HepG2 (cell line): Measurements from ENCODE around the gene SF3B2. TPM values are rescaled to one million over a fixed set of nuclear protein-coding genes. Genes with fewer than 3 reads are reported as not detected.

ENCODE experiments used
- ARNT2 ChIP-seq: sonication (generic); formaldehyde crosslinking; IDR thresholded peaks from 2 replicates; pipeline ENCODE4 v1.8.0; 2022; ENCODE audit warnings: mild to moderate bottlenecking, low read depth, missing genetic modification reagents, moderate library complexity
- BRD4 ChIP-seq: sonication (generic); formaldehyde crosslinking; IDR thresholded peaks from 2 replicates; pipeline ENCODE4 v1.4.0; 2020; ENCODE audit warnings: missing genetic modification reagents
- CBX5 ChIP-seq: sonication (generic); formaldehyde crosslinking; IDR thresholded peaks from 2 replicates; pipeline ENCODE4 v1.4.0; 2020; ENCODE audit warnings: missing genetic modification reagents, borderline replicate concordance
- KDM2A ChIP-seq: sonication (generic); formaldehyde crosslinking; IDR thresholded peaks from 2 replicates; pipeline ENCODE4 v1.4.0; 2020; ENCODE audit warnings: low read depth, missing genetic modification reagents, borderline replicate concordance
- KDM6A ChIP-seq: IDR thresholded peaks from 2 replicates; pipeline ENCODE4 v1.6.1; 2016; ENCODE audit warnings: low read depth
- REPIN1 ChIP-seq: sonication (generic); formaldehyde crosslinking; IDR thresholded peaks from 2 replicates; pipeline ENCODE4 v1.8.0; 2022; ENCODE audit warnings: missing genetic modification reagents, low read depth, mild to moderate bottlenecking, borderline replicate concordance
- RXRB ChIP-seq: IDR thresholded peaks from 2 replicates; pipeline ENCODE4 v1.6.1; 2016; ENCODE audit warnings: borderline replicate concordance, missing genetic modification reagents, missing compliant biosample characterization
- SRSF9 ChIP-seq: fragments of 200-400 bp; formaldehyde crosslinking; IDR thresholded peaks from 2 replicates; pipeline ENCODE4 v1.6.1; 2018; ENCODE audit warnings: borderline replicate concordance, mild to moderate bottlenecking, low read depth, low read length; ENCODE audit not compliant: insufficient read depth, poor library complexity, severe bottlenecking
- ZBTB40 ChIP-seq, 2 experiments: fragments of 450-650 bp in 1 of 2; sonication (generic) in 1 of 2; formaldehyde crosslinking in 1 of 2; IDR thresholded peaks; 2 replicates each; pipeline versions ENCODE4 v1.6.1 to v1.8.0; 2016 to 2022; ENCODE audit warnings: antibody characterized with exemption in 1 of 2, mild to moderate bottlenecking in 1 of 2, missing genetic modification reagents in 1 of 2
- ZNF280D ChIP-seq: sonication (generic); formaldehyde crosslinking; IDR thresholded peaks from 2 replicates; pipeline ENCODE4 v1.5.1; 2020; ENCODE audit warnings: mild to moderate bottlenecking, missing genetic modification reagents
- ZNF770 ChIP-seq: sonication (generic); formaldehyde crosslinking; IDR thresholded peaks from 2 replicates; pipeline ENCODE4 v1.5.0; 2020; ENCODE audit warnings: mild to moderate bottlenecking, missing genetic modification reagents
- polyA plus RNA-seq, 8 experiments: library from polyadenylated mRNA; depleted of rRNA in 3 of 8; stranded (reverse) in 7 of 8; unstranded in 1 of 8; fragments of >200 nt; fragmentation: Illumina TruSeq in 4 of 8; extraction: Trizol in 4 of 8; gene quantifications; 2 replicates each; pipeline versions ENCODE4 v1.2.1 to v1.2.3, GENCODE V29; 2011 to 2016; ENCODE audit warnings: low read depth in 4 of 8, missing spikeins in 1 of 8, mixed read lengths in 1 of 8; ENCODE audit not compliant: insufficient read depth in 1 of 8
- total RNA-seq, 5 experiments: library from RNA; depleted of rRNA; stranded (reverse); fragments of >200 nt; fragmentation: Illumina TruSeq; extraction: Trizol; gene quantifications; 2 replicates each; pipeline ENCODE4 v1.2.3, GENCODE V29; 2016; ENCODE audit warnings: low read depth in 1 of 5

Gene SF3B2
- total and polyA plus RNA-seq, 2 of the 13 experiments (the other 11 are each of a cell fraction or from before 2014, with no cell fraction given): 70.4 to 153 TPM

GRCh38 chr11:66045177-66045639 is 7.0 kb upstream of the SF3B2 start (continued):
- TF ChIP-seq SRSF9 (no peak), KDM6A (CRISPR knock-in tag) (no peak), KDM2A (peak; percentile 68), ZNF280D (CRISPR knock-in tag) (no peak), RXRB (CRISPR knock-in tag) (peak; percentile 28; the same call in 1 of the 2 replicates), REPIN1 (no peak), ZBTB40 (IDR thresholded peaks at IDR 0.05) (no peak), ZBTB40 (CRISPR knock-in tag; IDR thresholded peaks at IDR 0.05) (no peak; the same call in 1 of the 2 replicates), BRD4 (no peak), ARNT2 (CRISPR knock-in tag) (0 out of 2 replicates have a peak, but pooled peaks have one; percentile 41), CBX5 (CRISPR knock-in tag) (no peak; the same call in 1 of the 2 replicates), ZNF770 (CRISPR knock-in tag) (no peak)
